ENCODE data around the gene IL17RA. TPM values are rescaled to one million over a fixed set of nuclear protein-coding genes. Genes with fewer than 3 reads are reported as not detected.

Gene IL17RA
- polyA plus RNA-seq, 1 donor from 2014 or later = 0.52 TPM

GRCh38 chr22:17105143-17106129 lies 20.6 kb downstream of the IL17RA start:
- no peak overlapping the region for H3K4me2 ChIP-seq (ENCODE audit: low read length)
- no peak overlapping the region for H2AFZ ChIP-seq (ENCODE audit: low read depth, low read length)
- H3K9me2 ChIP-seq (ENCODE audit: insufficient read depth, low read length) = no peaks in the 10 kb centered on the region
- H3K27ac ChIP-seq (ENCODE audit: low read length) = no peak overlapping the region
- H3K4me3 ChIP-seq (ENCODE audit: low read length) = no peak overlapping the region
- no peak for TF ChIP-seq MXI1 (conservative IDR thresholded peaks at IDR 0.05; ENCODE audit: poor library complexity, severe bottlenecking)
- no peak for TF ChIP-seq SMC3 (conservative IDR thresholded peaks at IDR 0.05; ENCODE audit: poor library complexity)
- TF ChIP-seq, protein P1, sequence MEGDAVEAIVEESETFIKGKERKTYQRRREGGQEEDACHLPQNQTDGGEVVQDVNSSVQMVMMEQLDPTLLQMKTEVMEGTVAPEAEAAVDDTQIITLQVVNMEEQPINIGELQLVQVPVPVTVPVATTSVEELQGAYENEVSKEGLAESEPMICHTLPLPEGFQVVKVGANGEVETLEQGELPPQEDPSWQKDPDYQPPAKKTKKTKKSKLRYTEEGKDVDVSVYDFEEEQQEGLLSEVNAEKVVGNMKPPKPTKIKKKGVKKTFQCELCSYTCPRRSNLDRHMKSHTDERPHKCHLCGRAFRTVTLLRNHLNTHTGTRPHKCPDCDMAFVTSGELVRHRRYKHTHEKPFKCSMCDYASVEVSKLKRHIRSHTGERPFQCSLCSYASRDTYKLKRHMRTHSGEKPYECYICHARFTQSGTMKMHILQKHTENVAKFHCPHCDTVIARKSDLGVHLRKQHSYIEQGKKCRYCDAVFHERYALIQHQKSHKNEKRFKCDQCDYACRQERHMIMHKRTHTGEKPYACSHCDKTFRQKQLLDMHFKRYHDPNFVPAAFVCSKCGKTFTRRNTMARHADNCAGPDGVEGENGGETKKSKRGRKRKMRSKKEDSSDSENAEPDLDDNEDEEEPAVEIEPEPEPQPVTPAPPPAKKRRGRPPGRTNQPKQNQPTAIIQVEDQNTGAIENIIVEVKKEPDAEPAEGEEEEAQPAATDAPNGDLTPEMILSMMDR (IDR thresholded peaks at IDR 0.05; ENCODE audit: poor library complexity, severe bottlenecking) = no peak
- no peak for TF ChIP-seq EP300 (conservative IDR thresholded peaks at IDR 0.05; ENCODE audit: poor library complexity, severe bottlenecking)
- no peak for TF ChIP-seq EZH2 (IDR thresholded peaks at IDR 0.05; ENCODE audit: borderline replicate concordance, insufficient read depth, low read length, poor library complexity, severe bottlenecking)
- TF ChIP-seq, protein P2, sequence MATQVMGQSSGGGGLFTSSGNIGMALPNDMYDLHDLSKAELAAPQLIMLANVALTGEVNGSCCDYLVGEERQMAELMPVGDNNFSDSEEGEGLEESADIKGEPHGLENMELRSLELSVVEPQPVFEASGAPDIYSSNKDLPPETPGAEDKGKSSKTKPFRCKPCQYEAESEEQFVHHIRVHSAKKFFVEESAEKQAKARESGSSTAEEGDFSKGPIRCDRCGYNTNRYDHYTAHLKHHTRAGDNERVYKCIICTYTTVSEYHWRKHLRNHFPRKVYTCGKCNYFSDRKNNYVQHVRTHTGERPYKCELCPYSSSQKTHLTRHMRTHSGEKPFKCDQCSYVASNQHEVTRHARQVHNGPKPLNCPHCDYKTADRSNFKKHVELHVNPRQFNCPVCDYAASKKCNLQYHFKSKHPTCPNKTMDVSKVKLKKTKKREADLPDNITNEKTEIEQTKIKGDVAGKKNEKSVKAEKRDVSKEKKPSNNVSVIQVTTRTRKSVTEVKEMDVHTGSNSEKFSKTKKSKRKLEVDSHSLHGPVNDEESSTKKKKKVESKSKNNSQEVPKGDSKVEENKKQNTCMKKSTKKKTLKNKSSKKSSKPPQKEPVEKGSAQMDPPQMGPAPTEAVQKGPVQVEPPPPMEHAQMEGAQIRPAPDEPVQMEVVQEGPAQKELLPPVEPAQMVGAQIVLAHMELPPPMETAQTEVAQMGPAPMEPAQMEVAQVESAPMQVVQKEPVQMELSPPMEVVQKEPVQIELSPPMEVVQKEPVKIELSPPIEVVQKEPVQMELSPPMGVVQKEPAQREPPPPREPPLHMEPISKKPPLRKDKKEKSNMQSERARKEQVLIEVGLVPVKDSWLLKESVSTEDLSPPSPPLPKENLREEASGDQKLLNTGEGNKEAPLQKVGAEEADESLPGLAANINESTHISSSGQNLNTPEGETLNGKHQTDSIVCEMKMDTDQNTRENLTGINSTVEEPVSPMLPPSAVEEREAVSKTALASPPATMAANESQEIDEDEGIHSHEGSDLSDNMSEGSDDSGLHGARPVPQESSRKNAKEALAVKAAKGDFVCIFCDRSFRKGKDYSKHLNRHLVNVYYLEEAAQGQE (IDR thresholded peaks at IDR 0.05; ENCODE audit: borderline replicate concordance) = no peak
- TF ChIP-seq POLR2AphosphoS5 (IDR thresholded peaks at IDR 0.05) = no peak
- no peak for TF ChIP-seq TAF1 (IDR thresholded peaks at IDR 0.05; ENCODE audit: low read depth)
- no peak for TF ChIP-seq RAD21 (conservative IDR thresholded peaks at IDR 0.05)
- no peaks in the 10 kb centered on the region for H3F3A ChIP-seq (ENCODE audit: insufficient read depth, low read length, poor library complexity, severe bottlenecking)
- no peaks in the 10 kb centered on the region for H4K20me1 ChIP-seq (ENCODE audit: insufficient read depth)
- H3K36me3 ChIP-seq (ENCODE audit: insufficient read depth, low read length) = no peaks in the 10 kb centered on the region
- no peak overlapping the region for H3K9ac ChIP-seq (ENCODE audit: low read length)
- no peaks in the 10 kb centered on the region for H3K79me2 ChIP-seq (replicated peaks; ENCODE audit: insufficient read depth, low read length)
- H3K27me3 ChIP-seq (ENCODE audit: insufficient read depth, low read depth, low read length) = no peaks in the 10 kb centered on the region
- no peaks in the 10 kb centered on the region for H3K9me3 ChIP-seq (ENCODE audit: low read length)

- no peak overlapping the region for H2AFZ ChIP-seq (ENCODE audit: low read depth, low read length)
These were observed 21.5 kb downstream of the IL17RA start for GRCh38 chr22:17106161-17106784.

More at GRCh38 chr22:17106161-17106784, 21.5 kb downstream of the IL17RA start:
- H3K36me3 ChIP-seq (ENCODE audit: insufficient read depth, low read length) = no peaks in the 10 kb centered on the region
- TF ChIP-seq, protein P2 (IDR thresholded peaks at IDR 0.05; ENCODE audit: borderline replicate concordance) = no peak
- no peak for TF ChIP-seq EZH2 (IDR thresholded peaks at IDR 0.05; ENCODE audit: borderline replicate concordance, insufficient read depth, low read length, poor library complexity, severe bottlenecking)
- no peak for TF ChIP-seq SMC3 (conservative IDR thresholded peaks at IDR 0.05; ENCODE audit: poor library complexity)
- TF ChIP-seq, protein P1 (IDR thresholded peaks at IDR 0.05; ENCODE audit: poor library complexity, severe bottlenecking) = no peak
- no peak for TF ChIP-seq RAD21 (conservative IDR thresholded peaks at IDR 0.05)
- TF ChIP-seq POLR2AphosphoS5 (IDR thresholded peaks at IDR 0.05) = no peak
- TF ChIP-seq MXI1 (conservative IDR thresholded peaks at IDR 0.05; ENCODE audit: poor library complexity, severe bottlenecking) = no peak
- TF ChIP-seq TAF1 (IDR thresholded peaks at IDR 0.05; ENCODE audit: low read depth) = no peak
- no peak for TF ChIP-seq EP300 (conservative IDR thresholded peaks at IDR 0.05; ENCODE audit: poor library complexity, severe bottlenecking)
- H3K4me2 ChIP-seq (ENCODE audit: low read length) = no peak overlapping the region
- H3K9ac ChIP-seq (ENCODE audit: low read length) = no peak overlapping the region
- H3K9me2 ChIP-seq (ENCODE audit: insufficient read depth, low read length) = no peaks in the 10 kb centered on the region
- no peaks in the 10 kb centered on the region for H3K79me2 ChIP-seq (replicated peaks; ENCODE audit: insufficient read depth, low read length)
- H3K9me3 ChIP-seq (ENCODE audit: low read length) = no peaks in the 10 kb centered on the region
- no peaks in the 10 kb centered on the region for H3K27me3 ChIP-seq (ENCODE audit: insufficient read depth, low read depth, low read length)
- H4K20me1 ChIP-seq (ENCODE audit: insufficient read depth) = no peaks in the 10 kb centered on the region
- H3K4me3 ChIP-seq (ENCODE audit: low read length) = no peak overlapping the region
- H3F3A ChIP-seq (ENCODE audit: insufficient read depth, low read length, poor library complexity, severe bottlenecking) = no peaks in the 10 kb centered on the region
- no peak overlapping the region for H3K27ac ChIP-seq (ENCODE audit: low read length)
